ENCODE measurements around the gene AFTPH.

AFTPH gene

GRCh38 chr2:64615192-64615763 is 91.2 kb downstream of the AFTPH start:
- ATAC-seq (ENCODE audit: low read depth) (no peak), DNase-seq (ENCODE audit: low spot score) (no peak)
- H3K4me3 ChIP-seq (ENCODE audit: severe bottlenecking) = no peak overlapping the region
- no peak overlapping the region for H3K27ac ChIP-seq (ENCODE audit: poor library complexity, severe bottlenecking)
- TF ChIP-seq, protein P1, sequence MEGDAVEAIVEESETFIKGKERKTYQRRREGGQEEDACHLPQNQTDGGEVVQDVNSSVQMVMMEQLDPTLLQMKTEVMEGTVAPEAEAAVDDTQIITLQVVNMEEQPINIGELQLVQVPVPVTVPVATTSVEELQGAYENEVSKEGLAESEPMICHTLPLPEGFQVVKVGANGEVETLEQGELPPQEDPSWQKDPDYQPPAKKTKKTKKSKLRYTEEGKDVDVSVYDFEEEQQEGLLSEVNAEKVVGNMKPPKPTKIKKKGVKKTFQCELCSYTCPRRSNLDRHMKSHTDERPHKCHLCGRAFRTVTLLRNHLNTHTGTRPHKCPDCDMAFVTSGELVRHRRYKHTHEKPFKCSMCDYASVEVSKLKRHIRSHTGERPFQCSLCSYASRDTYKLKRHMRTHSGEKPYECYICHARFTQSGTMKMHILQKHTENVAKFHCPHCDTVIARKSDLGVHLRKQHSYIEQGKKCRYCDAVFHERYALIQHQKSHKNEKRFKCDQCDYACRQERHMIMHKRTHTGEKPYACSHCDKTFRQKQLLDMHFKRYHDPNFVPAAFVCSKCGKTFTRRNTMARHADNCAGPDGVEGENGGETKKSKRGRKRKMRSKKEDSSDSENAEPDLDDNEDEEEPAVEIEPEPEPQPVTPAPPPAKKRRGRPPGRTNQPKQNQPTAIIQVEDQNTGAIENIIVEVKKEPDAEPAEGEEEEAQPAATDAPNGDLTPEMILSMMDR (IDR thresholded peaks at IDR 0.05; ENCODE audit: poor library complexity, severe bottlenecking) = no peak
- H3K4me1 ChIP-seq (ENCODE audit: insufficient read depth, poor library complexity, severe bottlenecking) = no peaks in the 10 kb centered on the region
- no peaks in the 10 kb centered on the region for H3K36me3 ChIP-seq (ENCODE audit: low read depth)
- no peaks in the 10 kb centered on the region for H3K9me3 ChIP-seq (ENCODE audit: severe bottlenecking)
- no peaks in the 10 kb centered on the region for H3K27me3 ChIP-seq (ENCODE audit: insufficient read depth, poor library complexity, severe bottlenecking)

GRCh38 chr2:64615844-64616536 is 91.9 kb downstream of the AFTPH start:
- ATAC-seq (ENCODE audit: low read depth) = no peak

GRCh38 chr2:64617631-64618151 is 93.6 kb downstream of the AFTPH start:
- no peak for DNase-seq (ENCODE audit: low spot score)
- H3K4me1 ChIP-seq (ENCODE audit: insufficient read depth, poor library complexity, severe bottlenecking) = no peaks in the 10 kb centered on the region
- H3K27ac ChIP-seq (ENCODE audit: poor library complexity, severe bottlenecking) = no peak overlapping the region
- TF ChIP-seq, protein P1 (IDR thresholded peaks at IDR 0.05; ENCODE audit: poor library complexity, severe bottlenecking) = no peak
- H3K9me3 ChIP-seq (ENCODE audit: severe bottlenecking) = no peaks in the 10 kb centered on the region
- no peaks in the 10 kb centered on the region for H3K36me3 ChIP-seq (ENCODE audit: low read depth)
- H3K27me3 ChIP-seq (ENCODE audit: insufficient read depth, poor library complexity, severe bottlenecking) = no peaks in the 10 kb centered on the region
- no peak overlapping the region for H3K4me3 ChIP-seq (ENCODE audit: severe bottlenecking)
- ATAC-seq (ENCODE audit: low read depth) = no peak

More at GRCh38 chr2:64615844-64616536, 91.9 kb downstream of the AFTPH start:
- Histone ChIP-seq H3K9me3 (ENCODE audit: severe bottlenecking) (no peaks in the 10 kb centered on the region), H3K27me3 (ENCODE audit: insufficient read depth, poor library complexity, severe bottlenecking) (no peaks in the 10 kb centered on the region), H3K27ac (ENCODE audit: poor library complexity, severe bottlenecking) (no peak overlapping the region), H3K4me3 (ENCODE audit: severe bottlenecking) (no peak overlapping the region), H3K36me3 (ENCODE audit: low read depth) (no peaks in the 10 kb centered on the region), H3K4me1 (ENCODE audit: insufficient read depth, poor library complexity, severe bottlenecking) (no peaks in the 10 kb centered on the region)
- TF ChIP-seq, protein P1 (IDR thresholded peaks at IDR 0.05; ENCODE audit: poor library complexity, severe bottlenecking) = no peak
- no peak for DNase-seq (ENCODE audit: low spot score)

DNA sequence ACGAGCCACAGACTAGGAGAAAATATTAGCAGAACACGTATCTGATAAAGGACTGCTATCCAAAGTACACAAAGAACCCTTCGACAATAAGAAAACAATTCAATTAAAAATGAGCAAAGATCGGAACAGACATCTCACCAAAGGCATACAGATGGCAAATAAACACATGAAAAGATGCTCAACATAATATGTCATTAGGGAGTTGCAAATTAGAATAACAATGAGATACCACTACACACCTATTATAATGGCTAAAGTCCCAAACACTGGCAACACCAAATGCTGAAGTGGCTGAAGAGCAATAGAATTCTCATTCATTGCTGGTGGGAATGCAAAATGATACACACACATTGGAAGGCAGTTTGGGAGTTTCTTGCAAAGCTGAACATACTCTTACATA is 96.5 kb downstream of the AFTPH start:
- no peak overlapping the region for H3K4me3 ChIP-seq (ENCODE audit: severe bottlenecking)
- TF ChIP-seq, protein P1 (IDR thresholded peaks at IDR 0.05; ENCODE audit: poor library complexity, severe bottlenecking) = no peak
- DNase-seq (ENCODE audit: low spot score) (no peak), ATAC-seq (ENCODE audit: low read depth) (no peak)
- H3K27ac ChIP-seq (ENCODE audit: poor library complexity, severe bottlenecking) = no peak overlapping the region
- no peaks in the 10 kb centered on the region for H3K36me3 ChIP-seq (ENCODE audit: low read depth)
- H3K9me3 ChIP-seq (ENCODE audit: severe bottlenecking) = no peaks in the 10 kb centered on the region
- no peaks in the 10 kb centered on the region for H3K4me1 ChIP-seq (ENCODE audit: insufficient read depth, poor library complexity, severe bottlenecking)
- H3K27me3 ChIP-seq (ENCODE audit: insufficient read depth, poor library complexity, severe bottlenecking) = no peaks in the 10 kb centered on the region

Measured in RWPE2 (cell line).